Left lobe of liver (tissue), 2 donors: ENCODE data around the gene DYNC1I2. TPM values are rescaled to one million over a fixed set of nuclear protein-coding genes. Genes with fewer than 3 reads are reported as not detected.
"Not testable (repeated sequence)": the region's sequence is repeated elsewhere in the genome, so short reads cannot be mapped to it uniquely, and the experiment has no call there.

Experiments used
- ATAC-seq: fragments of 200-7000 bp; cut with Tn5 transposase; one replicate; pipeline ENCODE4 v1.9.1; 2020; ENCODE audit warnings: mild to moderate bottlenecking, moderate library complexity
- DNase-seq: peaks from one replicate; pipeline ENCODE4 v3.0.0-alpha.2; 2020; ENCODE audit warnings: low spot score
- total RNA-seq: library from RNA; stranded (reverse); gene quantifications from one replicate; pipeline ENCODE4 v1.2.1, GENCODE V29; 2021
- donor health status: DM: no; HTN: no; CAD: no; lungs with moderate emphysema.
- donor health status: DM: no; HTN: yes; CAD: no.

The DYNC1I2 gene
- total RNA-seq, 1 donor from 2014 or later: 16.9 TPM

DNA sequence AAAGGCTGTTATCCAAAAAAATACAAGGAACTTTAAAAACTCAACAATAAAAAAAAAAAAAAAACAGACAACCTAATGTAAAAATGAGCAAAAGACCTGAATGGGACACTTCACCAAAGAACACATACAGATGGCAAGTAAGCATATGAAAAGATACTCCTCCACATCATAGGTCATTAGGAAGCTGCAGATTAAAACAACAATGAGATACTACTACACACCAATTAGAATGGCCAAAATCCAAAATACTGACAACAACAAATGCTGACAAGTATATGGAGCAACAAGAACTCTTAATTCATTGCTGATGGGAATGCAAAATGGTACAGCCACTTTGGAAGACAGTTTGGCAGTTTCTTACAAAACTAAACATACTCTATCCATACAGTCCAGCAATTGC, 84.2 kb downstream of the DYNC1I2 start:
- ATAC-seq (no peak), DNase-seq (no peak)

DNA sequence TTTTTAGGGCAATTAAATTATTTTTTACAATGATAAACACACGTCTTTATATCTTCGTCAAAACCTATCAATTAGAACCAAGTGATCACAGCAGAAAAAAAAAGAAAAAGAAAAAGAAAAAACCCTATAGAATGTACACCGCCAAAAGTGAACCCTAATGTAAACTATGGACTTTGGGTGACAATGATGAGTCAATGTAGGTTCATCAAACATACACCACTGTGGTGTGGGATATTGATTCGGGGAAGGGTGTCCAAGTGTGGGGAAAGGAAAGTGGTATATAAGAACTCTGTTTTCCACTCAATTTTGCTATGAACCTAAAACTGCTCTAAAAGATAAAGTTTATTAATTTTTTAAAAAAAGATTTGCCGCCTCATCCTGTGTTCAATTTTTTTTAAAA, 85.1 kb downstream of the DYNC1I2 start:
- ATAC-seq: no peak

GRCh38 chr2:171774581-171774980, 87.3 kb downstream of the DYNC1I2 start:
- ATAC-seq, DNase-seq: not testable (repeated sequence)

More for the DNA sequence above, 85.1 kb downstream of the DYNC1I2 start:
- DNase-seq: no peak

DNA sequence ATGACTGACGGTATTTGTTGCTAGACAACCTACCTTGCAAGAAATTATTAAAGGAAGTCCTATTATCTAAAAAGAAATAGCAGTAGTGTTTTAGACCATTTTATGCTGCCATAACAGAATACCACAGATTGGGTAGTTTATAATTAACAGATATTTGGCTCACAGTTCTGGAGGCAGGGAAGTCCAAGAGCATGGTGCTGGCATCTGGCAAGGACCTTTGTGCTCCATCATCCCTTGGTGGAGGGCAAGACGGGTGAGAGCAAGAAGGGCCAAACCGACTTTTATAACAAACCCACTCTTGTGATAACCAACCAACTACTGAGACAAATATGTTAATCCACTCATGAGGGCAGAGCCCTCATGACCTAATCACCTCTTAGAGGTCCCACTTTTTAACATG, 91.2 kb downstream of the DYNC1I2 start:
- ATAC-seq: no peak

GRCh38 chr2:171785450-171785849, 98.2 kb downstream of the DYNC1I2 start:
- DNase-seq (no peak), ATAC-seq (no peak)

More for the DNA sequence above, 91.2 kb downstream of the DYNC1I2 start:
- DNase-seq: no peak

DNA sequence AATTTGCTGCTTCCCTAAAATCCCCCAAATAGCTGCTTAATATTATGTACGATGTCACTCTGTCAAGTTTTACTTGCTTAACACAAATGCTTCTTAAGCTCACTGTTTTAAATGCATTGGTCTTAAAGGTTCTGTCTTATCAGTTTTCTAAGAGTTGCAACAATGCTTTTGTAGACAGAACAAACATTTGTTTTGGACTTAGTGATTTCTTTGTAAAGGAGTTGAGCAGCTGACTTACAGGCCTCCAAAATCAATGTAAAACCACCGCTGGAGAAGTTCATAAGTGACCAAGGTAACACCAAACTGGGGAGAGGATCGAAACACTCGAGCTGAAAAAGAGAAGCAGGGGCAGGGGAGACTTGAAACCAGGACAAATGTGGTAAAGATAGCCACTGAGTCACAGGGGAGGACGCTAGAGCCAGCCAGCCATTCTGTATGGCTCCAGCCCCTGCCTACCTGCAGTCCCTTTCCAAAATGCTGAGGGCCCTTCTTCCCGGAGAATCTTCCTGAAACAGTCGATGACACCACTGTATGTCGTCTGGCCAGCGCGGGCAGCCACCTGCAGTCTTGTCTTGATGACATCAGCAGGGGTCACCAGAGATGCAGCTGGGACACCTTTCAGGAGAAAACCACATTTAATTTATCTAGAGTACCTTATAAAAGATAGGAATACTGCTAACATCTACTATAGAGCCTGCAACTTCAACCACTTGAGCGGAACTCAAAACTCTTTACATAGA, 100.2 kb downstream of the DYNC1I2 start:
- DNase-seq: no peak
- ATAC-seq: peak; percentile 33

DNA sequence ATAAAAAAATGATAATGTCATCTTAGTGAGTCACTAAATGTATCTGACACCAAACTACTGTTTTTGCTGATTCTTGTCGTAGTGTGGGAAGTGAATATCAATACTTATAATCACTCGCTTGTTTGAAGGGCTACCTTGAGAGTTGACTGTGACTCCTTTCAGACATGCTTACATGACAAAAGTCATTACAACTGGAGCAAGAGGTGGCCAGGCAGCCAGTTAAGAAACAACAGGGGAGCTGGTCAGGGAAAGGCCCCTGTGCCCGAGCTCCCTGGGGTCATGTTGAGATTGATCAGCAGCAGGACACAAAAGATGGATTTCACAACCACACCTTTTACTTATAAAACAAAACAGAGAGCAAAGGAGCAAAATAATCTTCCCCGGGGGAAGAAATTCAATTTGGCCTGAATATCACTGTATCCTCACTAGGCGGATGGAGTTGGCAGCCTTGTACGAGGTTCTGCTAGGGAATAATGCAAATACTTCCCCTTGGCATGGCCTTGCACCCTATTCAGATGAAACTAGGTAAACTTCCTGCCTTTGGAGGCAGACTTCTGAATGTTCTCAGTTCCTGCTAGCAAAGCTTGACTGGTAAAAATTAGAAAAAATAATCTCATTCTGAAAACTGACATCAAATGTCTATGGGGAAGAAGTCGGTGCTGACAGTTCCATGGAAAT, 101.2 kb downstream of the DYNC1I2 start:
- no peak for ATAC-seq

GRCh38 chr2:171789956-171790355, 102.7 kb downstream of the DYNC1I2 start:
- no peak for ATAC-seq
- DNase-seq: no peak

More for the DNA sequence above, 101.2 kb downstream of the DYNC1I2 start:
- DNase-seq: no peak

- no peak for DNase-seq
- no peak for ATAC-seq
These were observed 104.1 kb downstream of the DYNC1I2 start for GRCh38 chr2:171791361-171791760.

DNA sequence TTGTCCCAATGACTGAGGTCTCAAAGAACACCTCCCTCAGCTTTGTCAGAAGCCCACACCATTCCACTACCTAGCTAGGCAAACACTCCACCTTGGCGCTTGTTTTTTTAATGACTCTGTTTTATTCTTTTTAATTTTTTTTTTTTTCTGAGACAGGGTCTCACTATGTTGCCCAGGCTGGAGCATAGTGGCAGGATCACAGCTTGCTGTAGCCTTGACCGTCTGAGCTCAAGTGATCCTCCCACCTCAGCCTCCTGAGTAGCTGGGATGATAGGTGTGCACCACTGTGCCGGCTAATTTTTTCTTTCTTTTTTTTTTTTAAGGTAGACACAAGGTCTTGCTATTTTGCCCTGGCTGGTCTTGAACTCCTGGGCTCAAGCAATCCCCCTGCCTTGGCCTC, 104.9 kb downstream of the DYNC1I2 start:
- ATAC-seq: no peak
- no peak for DNase-seq

DNA sequence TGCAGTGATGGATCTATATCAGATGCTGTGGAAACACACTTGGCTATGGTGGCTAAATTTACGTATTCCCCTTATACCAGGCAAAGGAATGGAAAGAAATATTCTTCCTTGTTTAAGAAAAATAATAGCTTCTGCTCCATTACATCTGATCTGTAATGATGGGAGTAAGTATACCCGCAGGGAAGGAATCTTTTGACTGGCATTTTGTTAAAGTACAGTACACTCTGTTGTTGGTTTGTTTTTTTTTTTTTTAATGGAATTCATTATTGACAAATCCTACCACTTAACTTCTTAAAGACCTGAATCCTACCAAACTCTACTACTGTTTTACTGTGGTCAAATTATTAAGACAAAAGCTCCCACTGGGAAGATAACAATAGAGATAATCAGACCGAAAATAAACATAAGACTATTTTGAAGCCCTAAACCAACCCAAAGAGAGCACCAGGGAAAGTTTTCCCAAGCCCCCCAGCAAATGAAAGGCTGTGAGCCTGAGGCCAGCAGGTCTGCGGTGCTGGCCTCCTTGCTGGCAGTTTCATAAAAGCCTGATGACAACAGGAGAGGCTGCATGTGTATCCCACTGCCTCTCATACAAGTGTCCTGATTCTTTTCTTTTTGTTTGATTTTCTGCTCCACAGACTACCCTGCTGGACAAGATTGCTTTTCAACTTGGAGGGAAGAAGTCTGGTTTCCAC, 105.8 kb downstream of the DYNC1I2 start:
- DNase-seq (no peak), ATAC-seq (no peak)

GRCh38 chr2:171793691-171794678, 106.7 kb downstream of the DYNC1I2 start:
- ATAC-seq (no peak), DNase-seq (no peak)

- ATAC-seq: no peak
- DNase-seq: no peak
These were observed 107.6 kb downstream of the DYNC1I2 start for GRCh38 chr2:171794918-171795317.

Other genes with a start within 250 kb of the DYNC1I2 start
- 12.5 TPM for gene CYBRD1, start 165.0 kb upstream of the DYNC1I2 start, total RNA-seq
- 0.98 TPM for gene SLC25A12, start 206.8 kb downstream of the DYNC1I2 start, total RNA-seq
- 8.2 TPM for gene HAT1, start 235.0 kb downstream of the DYNC1I2 start, total RNA-seq